Uterus (tissue), 4 donors: Measurements from ENCODE around the gene UFSP1. TPM values are rescaled to one million over a fixed set of nuclear protein-coding genes. Genes with fewer than 3 reads are reported as not detected.

Experiments
- DNase-seq, 2 donors: peaks; one replicate each; pipeline ENCODE4 v3.0.0-alpha.2; 2019 to 2020
- H3K27ac ChIP-seq, 2 donors: fragments of 200-600 bp; sonication (generic); 1 replicate in 1 of 2; 2 replicates in 1 of 2; pipeline ENCODE4 v1.5.1; 2016 to 2018
- H3K27me3 ChIP-seq, 2 donors: fragments of 200-600 bp; sonication (generic); one replicate each; pipeline ENCODE4 v1.5.1; 2018 to 2019; ENCODE audit warnings: control low read depth in 1 of 2
- H3K36me3 ChIP-seq, 2 donors: fragments of 200-600 bp; sonication (generic); one replicate each; pipeline ENCODE4 v1.5.1; 2019; ENCODE audit warnings: control low read depth in 1 of 2
- H3K4me1 ChIP-seq, 2 donors: fragments of 200-600 bp; sonication (generic); one replicate each; pipeline ENCODE4 v1.5.1; 2018 to 2019; ENCODE audit warnings: control low read depth in 1 of 2
- H3K4me3 ChIP-seq, 2 donors: fragments of 200-600 bp; sonication (generic); 1 replicate in 1 of 2; 2 replicates in 1 of 2; pipeline ENCODE4 v1.5.1; 2018 to 2019; ENCODE audit warnings: mild to moderate bottlenecking in 1 of 2
- H3K9me3 ChIP-seq, 2 donors: fragments of 200-600 bp; sonication (generic); one replicate each; pipeline ENCODE4 v1.5.1; 2019; ENCODE audit warnings: control low read depth in 1 of 2
- POLR2A ChIP-seq, 2 donors: fragments of 450-650 bp; IDR thresholded peaks; one replicate each; pipeline ENCODE4 v1.6.1; 2016; ENCODE audit warnings: antibody characterized with exemption in 2 of 2, mild to moderate bottlenecking in 1 of 2, moderate library complexity in 1 of 2
- intact Hi-C: fragments of 100-400 bp; cut with DNase I; formaldehyde crosslinking; loops from one replicate; pipeline ENCODE4 v1.15.1; 2023; ENCODE audit warnings: low total_unique reads
- total RNA-seq, 4 donors: library from RNA; depleted of rRNA in 3 of 4; stranded (reverse); fragments of >200 nt in 3 of 4; gene quantifications; one replicate each; pipeline versions ENCODE4 v1.1.0 to v1.2.4, GENCODE V29; 2014 to 2023
- TF ChIP-seq, protein P1 (sequence below), 4 experiments: fragments of 200-600 bp in 2 of 4; fragments of 450-650 bp in 2 of 4; sonication (generic) in 2 of 4; IDR thresholded peaks; one replicate each; pipeline ENCODE4 v1.5.1; 2016 to 2019; ENCODE audit warnings: antibody characterized with exemption in 4 of 4, mild to moderate bottlenecking in 2 of 4, moderate library complexity in 1 of 4
- donor health status: DM: yes; HTN: yes; CAD: no.

The UFSP1 gene
- total RNA-seq, 4 donors from 2014 or later: 4.8 to 9.7 (median 5.0) TPM; not detected in 1

DNA sequence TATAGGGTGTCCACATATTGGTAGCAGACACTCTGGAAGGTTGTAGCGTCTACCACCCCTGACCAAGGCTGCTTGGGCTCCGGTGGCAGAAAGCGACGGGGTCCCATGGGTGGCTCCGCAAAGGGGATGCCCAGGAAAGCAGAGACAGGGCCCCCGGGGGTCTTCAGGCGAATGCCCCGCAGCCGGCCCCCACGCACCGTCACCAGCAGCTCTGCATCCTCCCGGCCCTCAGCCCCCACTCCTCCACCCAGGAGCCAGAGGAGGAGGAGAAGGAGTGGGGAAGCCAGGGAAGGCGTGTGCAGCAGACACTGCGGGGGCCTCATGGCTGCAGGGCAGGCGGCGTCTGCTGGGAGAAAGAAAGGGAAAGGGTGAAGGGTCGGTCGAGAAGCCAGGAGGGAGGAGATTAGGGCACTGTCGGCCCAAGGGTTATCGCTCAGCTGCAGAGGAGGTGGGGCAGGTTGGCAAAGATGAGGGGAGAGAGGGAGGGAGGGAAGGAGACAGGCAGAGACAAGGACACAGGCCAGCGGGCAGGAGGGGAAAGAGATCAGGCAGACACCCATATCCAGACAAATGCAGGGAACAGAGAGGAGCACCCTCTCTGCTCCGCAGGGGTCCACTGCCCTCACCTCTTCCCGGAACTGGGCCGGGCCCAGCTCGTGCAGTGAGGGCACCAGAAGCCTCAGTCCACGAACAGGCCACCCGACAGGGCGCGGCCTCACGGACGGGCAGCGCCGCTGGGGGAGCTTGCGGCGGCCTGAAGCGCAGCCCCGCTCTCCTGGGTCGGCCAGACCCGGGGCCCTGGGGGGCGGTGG lies 4.6 kb upstream of the UFSP1 start:
- Histone ChIP-seq H3K4me1 (peaks cover 0 to 21% of the 10 kb centered on the region in 2 donors), H3K36me3 (no peaks in the 10 kb centered on the region), H3K27me3 (peaks cover 0 to 8% of the 10 kb centered on the region in 2 donors), H3K9me3 (no peaks in the 10 kb centered on the region), H3K27ac (peak overlapping the region in 1 of 2 donors; percentile 66), H3K4me3 (peak overlapping the region in 1 of 2 donors; percentile 34)
- intact Hi-C loops: no loop called here
- no peak for TF ChIP-seq POLR2A (IDR thresholded peaks at IDR 0.05)
- TF ChIP-seq, protein P1, sequence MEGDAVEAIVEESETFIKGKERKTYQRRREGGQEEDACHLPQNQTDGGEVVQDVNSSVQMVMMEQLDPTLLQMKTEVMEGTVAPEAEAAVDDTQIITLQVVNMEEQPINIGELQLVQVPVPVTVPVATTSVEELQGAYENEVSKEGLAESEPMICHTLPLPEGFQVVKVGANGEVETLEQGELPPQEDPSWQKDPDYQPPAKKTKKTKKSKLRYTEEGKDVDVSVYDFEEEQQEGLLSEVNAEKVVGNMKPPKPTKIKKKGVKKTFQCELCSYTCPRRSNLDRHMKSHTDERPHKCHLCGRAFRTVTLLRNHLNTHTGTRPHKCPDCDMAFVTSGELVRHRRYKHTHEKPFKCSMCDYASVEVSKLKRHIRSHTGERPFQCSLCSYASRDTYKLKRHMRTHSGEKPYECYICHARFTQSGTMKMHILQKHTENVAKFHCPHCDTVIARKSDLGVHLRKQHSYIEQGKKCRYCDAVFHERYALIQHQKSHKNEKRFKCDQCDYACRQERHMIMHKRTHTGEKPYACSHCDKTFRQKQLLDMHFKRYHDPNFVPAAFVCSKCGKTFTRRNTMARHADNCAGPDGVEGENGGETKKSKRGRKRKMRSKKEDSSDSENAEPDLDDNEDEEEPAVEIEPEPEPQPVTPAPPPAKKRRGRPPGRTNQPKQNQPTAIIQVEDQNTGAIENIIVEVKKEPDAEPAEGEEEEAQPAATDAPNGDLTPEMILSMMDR (IDR thresholded peaks at IDR 0.05): no peak
- DNase-seq: no peak

DNA sequence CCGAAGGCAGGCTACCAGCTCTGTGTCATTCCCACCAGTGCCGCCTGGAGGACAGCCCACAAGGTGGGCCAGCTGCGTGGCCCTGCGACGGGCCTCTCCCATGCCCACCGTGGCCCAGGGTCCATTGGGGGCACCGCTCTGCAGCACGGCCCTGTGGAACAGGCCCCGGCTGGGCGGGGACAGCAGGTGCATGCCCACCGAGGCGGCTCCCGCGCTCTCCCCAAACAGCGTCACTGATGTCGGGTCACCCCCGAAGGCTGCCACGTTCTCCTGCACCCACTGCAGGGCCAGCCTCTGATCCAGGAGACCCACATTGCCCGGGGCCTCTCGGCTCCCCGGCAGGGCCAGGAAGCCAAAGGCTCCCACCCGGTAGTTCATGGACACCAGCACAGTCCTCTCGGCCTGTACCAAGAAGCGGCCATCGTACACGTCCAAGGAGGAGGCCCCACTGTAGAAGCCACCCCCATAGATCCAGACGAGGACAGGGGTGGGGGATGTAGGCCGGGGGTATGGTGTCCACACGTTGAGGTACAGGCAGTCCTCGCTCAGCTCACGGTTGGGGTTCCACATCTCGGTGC lies 3.9 kb upstream of the UFSP1 start:
- H3K27me3 ChIP-seq: peaks cover 0 to 8% of the 10 kb centered on the region in 2 donors
- TF ChIP-seq, protein P1 (IDR thresholded peaks at IDR 0.05): no peak
- no peak for TF ChIP-seq POLR2A (IDR thresholded peaks at IDR 0.05)
- intact Hi-C loops: no loop called here
- no peaks in the 10 kb centered on the region for H3K36me3 ChIP-seq
- no peak overlapping the region for H3K27ac ChIP-seq
- H3K4me3 ChIP-seq: no peak overlapping the region
- no peaks in the 10 kb centered on the region for H3K9me3 ChIP-seq
- no peak for DNase-seq
- H3K4me1 ChIP-seq: peaks cover 0 to 27% of the 10 kb centered on the region in 2 donors

DNA sequence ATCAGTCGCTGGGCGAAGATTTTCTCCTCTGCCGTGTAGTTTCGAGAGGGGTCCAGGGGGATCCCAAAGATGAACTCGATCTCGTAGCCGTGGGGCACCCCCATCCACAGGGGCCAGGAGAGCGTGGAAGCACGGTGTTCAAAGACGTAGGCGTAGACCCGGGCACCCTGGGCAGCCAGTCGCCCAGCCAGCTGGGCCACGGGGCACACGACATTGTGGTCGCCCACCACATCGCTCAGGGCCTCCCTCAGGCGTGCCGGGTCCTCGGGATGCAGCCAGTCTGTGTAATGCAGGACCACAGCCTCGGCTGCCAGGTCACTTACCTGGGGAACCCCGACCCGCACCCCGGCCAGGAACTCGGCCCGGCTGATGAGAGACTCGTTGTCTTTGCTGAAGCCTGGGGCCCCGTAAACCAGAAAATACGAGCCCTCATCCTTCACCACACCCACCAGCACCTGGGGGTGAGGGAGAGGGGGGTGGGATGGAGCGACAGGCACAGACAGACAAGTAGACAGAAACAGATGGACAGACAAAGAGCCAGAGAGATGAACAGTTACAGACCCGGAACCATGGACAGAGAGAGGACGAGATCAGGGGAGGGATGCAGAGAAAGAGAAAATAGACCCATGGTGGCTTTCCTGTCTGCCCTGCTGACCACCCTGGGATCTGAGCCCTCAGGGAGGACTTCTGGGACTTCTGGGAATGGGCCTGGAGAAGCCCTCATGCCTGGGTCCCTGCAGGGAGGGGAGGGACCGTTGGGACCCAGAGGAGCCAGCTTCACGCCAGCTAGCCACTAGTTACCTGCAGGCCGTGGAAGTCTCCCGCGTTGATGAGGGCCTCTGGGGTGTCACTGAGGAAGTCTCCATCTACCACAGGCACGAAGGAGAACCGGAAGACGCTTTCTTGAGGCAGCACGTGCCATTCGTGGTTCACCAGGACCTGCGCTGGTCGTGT lies 3.1 kb upstream of the UFSP1 start:
- no peak for DNase-seq
- intact Hi-C loops: no loop called here
- Histone ChIP-seq H3K36me3 (no peaks in the 10 kb centered on the region), H3K27me3 (peaks cover 0 to 8% of the 10 kb centered on the region in 2 donors), H3K4me1 (peaks cover 0 to 30% of the 10 kb centered on the region in 2 donors), H3K27ac (no peak overlapping the region), H3K9me3 (no peaks in the 10 kb centered on the region), H3K4me3 (no peak overlapping the region)
- no peak for TF ChIP-seq POLR2A (IDR thresholded peaks at IDR 0.05)
- TF ChIP-seq, protein P1 (IDR thresholded peaks at IDR 0.05): no peak

DNA sequence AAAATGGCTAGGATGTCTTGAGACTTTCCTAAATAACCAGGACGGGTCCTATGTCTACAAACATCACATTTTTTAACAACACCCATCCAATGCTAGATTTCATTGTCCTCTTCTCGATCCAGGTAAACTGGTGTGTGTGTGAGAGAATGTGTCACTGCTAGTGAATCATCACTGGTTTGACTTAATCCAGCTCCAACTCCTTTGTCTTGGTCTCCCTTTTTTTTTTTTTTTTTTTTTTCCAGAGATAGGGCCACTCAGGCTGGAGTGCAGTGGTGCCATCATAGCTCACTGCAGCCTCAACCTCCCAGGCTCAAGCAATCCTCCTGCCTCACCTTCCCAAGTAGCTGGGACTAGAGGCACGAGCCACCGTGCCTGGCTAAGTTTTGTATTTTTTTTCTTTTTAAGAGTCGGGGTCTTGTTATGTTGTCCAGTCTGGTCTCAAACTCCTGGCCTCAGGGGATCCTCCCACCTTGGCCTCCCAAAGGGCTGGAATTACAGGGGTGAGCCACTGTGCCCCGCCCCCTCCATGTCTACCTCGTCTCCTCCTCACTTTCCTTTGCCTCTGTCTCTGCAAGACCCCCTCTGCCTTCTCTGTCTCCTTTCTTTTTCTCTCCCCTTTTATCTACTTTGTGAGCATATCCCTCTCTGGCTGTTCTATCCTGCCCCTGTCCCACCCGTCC lies 2.2 kb upstream of the UFSP1 start:
- DNase-seq: no peak
- no peaks in the 10 kb centered on the region for H3K36me3 ChIP-seq
- TF ChIP-seq, protein P1 (IDR thresholded peaks at IDR 0.05): no peak
- no peak for TF ChIP-seq POLR2A (IDR thresholded peaks at IDR 0.05)
- H3K9me3 ChIP-seq: no peaks in the 10 kb centered on the region
- peaks cover 0 to 8% of the 10 kb centered on the region in 2 donors for H3K27me3 ChIP-seq
- intact Hi-C loops: no loop called here
- no peak overlapping the region for H3K4me3 ChIP-seq
- H3K4me1 ChIP-seq: peaks cover 0 to 32% of the 10 kb centered on the region in 2 donors
- H3K27ac ChIP-seq: peak overlapping the region; percentile 89 to 92
